ENCODE data around the gene GPR17.

The GPR17 gene

DNA sequence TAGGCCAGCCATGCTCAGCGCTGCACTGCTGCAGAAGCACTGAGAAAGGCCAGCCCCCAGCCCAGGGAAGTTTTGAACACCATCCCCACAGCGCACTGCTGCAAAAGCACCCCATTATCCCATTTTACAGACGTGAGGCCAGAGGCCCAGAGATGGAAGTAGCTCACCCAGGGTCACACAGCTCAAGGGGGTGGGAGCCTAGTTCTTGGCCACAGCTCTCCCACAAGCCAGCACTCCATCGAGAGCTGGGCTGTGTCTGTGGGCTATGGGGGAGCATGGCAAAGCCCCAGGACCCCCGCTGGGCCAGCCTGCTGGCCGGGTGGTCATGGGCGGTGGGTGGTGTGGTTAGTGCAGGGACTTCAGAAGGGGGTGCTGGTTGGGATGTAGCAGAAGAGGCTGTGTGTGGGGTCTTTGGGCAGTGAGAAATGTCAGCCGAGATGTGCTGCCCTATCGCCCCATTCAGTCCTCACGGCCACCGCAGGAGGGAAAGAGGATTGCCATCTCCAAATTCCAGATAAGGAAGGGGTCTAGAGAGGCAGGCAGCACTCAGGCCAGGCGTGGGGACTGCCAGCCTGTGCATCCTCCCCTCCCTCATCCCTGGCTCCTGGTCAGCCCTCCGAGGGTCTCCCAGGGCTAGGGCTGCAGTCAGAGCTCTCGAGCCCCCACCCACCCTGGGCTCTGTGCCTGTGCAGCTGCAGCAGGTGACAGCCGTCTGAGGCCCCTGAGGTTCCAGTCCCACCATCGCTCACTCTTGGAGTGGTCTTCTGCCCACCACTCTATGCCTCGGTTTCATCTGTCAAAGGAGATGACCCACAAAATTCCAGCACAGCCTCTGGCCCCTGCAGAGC is 17.0 kb upstream of the GPR17 start:
- in situ Hi-C loops (cut with MboI; ENCODE audit: low sequenced_read_pairs), result no loop called here

DNA sequence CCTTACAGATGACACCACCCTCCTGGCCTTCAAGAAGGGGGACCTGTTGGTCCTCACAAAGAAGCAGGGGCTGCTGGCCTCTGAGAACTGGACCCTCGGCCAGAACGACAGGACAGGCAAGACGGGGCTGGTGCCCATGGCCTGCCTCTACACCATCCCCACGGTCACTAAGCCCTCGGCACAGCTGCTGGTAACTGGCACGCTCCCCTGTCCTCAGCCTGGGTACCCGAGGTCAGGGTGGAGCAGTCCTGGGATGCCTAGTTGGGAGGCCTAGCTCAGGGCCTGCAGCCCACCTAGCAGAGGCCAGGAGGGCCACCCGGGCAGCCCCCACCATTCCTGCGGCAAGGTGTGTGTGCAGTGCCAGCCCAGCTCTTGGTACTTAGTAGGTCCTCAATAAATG is 16.3 kb upstream of the GPR17 start:
- in situ Hi-C loops (cut with MboI; ENCODE audit: low sequenced_read_pairs), result no loop called here

DNA sequence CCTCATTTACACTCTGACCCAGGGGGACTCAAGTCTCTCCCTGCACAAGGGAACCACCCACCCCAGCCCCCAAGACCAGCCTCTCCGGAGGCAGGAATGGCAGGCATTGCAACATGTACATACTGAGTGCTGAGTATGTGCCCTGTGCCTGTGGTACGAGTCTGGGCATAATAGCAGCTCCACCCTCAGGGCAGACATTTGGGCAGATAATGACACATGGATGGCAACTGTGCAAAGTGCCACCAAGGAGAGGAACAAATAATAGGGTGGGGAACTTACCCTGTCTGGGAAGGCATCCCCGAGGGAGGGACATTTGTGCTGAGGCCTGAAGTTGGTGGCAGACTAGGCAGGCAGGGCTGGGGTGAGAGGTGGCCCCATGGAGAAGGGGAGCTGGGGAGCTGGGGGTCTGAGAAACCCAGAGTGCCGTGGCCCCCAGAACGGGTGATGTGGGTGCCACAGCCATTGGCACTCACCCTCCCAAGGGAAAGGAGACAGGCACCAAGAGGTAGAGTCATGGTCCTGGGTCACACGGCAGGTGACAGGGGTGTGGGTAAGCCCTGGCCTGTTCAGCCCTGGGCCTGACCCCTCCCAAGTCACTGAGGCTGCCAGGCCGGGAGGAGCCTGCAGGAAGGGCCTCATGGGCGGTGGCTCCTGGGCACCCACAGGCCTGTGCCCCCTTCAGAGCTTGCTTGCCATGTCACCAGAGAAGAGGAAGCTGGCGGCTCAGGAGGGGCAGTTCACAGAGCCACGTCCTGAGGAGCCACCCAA is 15.7 kb upstream of the GPR17 start:
- in situ Hi-C loops (cut with MboI; ENCODE audit: low sequenced_read_pairs), result no loop called here

DNA sequence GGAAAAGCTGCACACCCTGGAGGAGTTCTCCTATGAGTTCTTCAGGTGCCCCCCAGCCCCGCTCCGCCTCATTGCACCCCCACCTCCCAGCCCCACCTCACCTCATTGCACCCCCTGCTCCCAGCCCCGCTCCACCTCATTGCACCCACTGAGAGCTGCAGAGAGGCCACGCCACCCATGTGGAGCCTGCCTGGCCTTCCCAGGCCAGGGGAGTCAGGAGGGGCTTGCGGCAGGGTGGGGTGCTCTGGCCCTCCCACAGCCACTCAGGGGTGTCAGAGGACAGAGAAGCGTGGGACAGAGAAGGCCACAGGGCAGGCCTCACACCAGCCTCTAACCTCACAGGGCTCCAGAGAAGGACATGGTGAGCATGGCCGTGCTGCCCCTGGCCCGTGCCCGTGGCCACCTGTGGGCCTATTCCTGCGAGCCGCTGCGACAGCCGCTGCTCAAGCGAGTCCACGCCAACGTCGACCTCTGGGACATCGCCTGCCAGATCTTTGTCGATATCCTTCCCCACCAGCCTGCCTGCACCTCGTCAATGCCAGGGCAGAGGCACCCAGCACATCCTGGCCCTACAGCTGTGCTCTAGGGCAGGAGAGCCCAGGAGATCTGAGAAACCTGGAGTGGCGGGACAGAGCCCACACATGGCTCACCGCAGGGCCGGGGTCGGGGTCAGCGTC is 15.0 kb upstream of the GPR17 start:
- in situ Hi-C loops (cut with MboI; ENCODE audit: low sequenced_read_pairs), result no loop called here

DNA sequence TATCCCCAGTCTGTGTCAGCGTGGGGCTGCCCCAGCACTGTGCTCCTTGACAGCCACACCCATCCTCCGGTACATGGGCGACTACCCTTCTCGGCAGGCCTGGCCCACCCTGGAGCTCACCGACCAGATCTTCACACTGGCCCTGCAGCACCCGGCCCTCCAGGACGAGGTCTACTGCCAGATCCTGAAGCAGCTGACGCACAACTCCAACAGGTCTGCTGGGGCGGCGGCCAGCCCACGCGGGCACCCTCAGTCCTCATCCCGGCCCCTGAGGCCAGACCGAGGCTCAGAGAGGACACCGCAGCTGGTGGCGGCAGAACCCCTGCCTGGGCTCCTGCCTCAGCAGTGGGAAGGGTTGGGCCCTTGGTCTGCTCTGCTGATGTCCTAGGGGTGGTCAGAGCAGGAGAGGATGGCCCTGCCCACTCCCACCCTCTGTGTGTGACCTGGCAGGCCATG is 14.4 kb upstream of the GPR17 start:
- in situ Hi-C loops (cut with MboI; ENCODE audit: low sequenced_read_pairs), result no loop called here

DNA sequence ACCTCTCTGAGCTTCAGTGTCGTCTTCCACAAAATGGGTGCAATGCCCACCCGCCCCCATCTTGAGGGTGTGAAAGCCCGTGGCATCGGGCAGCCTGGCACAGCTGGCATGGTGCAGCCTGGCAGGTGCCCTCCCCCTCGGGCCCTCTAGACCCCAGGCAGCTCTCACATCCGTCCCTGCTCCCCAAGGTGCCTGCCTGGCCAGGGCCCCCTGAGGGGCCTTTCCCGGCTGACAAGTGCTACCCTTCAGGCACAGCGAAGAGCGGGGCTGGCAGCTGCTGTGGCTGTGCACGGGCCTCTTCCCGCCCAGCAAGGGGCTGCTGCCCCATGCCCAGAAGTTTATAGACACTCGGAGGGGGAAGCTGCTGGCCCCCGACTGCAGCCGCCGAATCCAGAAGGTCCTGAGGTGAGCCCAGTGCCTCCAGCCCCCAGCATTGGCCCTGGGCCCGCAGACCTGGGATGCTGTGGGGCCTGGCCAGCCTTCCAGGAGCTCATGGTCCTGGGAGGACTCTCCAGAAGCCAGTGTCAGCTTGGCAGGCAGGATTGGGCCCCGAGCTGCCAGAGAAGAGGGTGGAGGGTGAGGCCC is 13.9 kb upstream of the GPR17 start:
- in situ Hi-C loops (cut with MboI; ENCODE audit: low sequenced_read_pairs), result no loop called here

DNA sequence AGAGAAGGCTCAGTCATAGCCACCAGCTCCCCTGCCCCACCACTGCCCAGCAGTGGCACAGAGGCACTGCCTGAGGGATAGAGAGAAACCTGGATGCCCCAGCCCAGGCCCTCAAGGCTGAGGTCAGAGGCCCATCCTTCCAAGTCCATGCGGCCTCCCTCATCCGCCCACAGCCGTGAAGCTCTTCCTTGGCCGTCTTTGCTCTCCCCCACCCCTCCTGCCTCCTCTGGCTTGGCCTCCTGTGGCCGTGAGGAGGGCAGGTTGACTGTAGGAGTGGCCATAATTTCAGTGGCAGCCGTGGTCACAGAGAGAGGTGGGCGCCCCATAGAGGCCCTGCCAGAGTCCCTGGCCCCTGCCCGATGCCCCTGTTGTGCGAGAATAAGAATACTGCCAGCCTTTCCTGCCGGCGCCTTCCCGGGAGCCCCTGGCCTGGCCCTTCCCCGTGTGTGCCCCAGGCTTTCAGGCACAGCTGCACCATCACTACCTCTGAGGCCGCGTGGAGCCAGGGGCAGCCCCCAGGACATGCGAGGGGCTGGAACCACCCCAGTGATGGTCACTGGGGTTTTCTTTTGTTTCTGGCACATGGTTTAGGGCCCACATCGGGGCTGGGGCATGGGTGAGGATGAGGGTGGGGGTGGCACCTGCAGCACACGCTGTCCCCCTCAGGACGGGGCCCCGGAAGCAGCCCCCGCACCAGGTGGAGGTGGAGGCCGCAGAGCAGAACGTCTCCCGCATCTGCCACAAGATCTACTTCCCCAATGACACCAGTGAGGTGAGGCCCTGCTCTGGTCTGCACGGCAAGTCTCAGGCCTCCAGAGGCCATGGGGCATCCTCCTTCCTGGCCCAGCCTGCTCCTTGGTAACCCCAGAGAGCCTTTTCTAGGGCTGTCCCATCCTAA is 13.1 kb upstream of the GPR17 start:
- in situ Hi-C loops (cut with MboI; ENCODE audit: low sequenced_read_pairs), result no loop called here

DNA sequence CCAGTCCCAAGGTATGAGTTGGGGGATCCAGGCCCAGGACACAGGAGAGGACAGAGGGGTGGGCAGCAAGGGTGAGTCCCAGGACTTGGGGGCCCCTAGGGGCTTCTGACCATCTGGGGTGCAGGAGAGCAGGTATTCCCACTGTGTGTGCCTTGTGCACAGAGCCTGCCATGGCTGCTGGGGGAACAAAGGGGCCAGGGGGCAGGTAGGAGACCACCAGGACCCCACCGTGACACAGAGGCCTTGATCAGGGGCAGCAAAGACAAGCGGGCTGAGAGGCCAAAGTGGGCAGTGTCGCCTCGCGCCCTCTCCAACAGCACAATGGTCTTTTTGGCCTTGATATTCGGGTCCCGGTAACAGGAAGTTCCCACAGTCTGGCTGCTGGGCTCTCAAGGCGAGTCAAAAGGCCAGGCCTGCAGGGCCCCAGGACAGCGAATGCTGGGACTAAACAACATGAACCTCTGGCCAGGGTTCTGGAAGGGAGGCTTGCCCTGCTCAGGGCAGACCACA is 12.3 kb upstream of the GPR17 start:
- in situ Hi-C loops (cut with MboI; ENCODE audit: low sequenced_read_pairs), result no loop called here

DNA sequence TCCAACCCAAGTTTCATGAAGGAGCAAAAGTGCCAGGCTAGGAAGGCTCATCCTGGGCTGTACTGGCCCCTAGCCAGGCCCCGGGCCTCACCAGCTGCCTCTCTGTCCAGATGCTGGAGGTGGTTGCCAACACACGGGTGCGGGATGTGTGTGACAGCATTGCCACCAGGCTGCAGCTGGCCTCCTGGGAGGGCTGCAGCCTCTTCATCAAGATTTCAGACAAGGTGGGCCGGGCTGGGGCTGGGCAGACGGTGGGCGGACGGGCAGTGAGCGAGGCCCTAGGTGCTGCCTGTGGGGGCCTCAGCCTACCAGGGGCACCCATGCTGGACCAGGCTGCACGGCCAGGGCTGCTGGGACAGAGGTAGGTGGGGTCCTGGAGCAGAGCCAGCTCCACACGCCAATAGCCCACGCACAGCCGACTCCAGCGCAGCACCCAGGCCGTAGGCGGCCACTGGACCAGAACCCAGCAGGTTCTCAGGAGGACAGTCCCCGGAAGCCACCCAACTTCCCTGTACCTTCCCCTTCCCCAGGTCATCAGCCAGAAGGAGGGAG is 11.8 kb upstream of the GPR17 start:
- in situ Hi-C loops (cut with MboI; ENCODE audit: low sequenced_read_pairs), result no loop called here

DNA sequence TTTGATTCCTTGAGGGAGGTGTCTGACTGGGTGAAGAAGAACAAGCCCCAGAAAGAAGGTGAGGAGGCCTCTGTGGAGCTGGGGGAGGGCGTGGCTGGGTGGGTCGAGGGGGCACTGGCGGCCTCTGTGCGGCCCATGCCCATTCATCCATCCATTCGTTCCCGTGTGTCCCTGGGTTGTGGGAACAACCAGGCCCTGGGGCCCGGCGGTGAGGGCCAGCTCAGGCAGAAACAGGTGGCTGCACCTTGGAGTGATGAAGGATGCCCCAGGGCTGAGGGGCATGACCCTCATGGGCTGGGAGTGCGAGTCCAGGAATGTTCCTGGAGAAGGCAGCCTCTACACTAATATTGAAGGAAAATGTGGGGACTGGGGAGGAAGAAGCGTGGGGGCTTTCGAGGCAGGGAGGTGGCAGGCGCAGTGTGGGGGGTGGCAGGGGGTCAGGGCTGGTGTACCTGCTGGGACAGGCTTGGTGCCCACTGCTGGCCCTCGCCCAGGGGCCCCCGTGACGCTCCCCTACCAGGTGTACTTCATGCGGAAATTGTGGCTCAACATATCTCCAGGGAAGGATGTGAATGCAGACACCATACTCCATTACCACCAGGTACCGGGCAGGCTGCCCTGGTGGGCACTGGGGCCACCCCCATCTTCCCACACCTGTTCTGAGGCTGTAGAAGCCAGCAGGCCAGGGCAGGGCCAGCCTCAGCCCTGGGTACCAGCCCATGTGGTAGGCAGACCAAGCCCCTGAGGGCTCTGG is 11.2 kb upstream of the GPR17 start:
- in situ Hi-C loops (cut with MboI; ENCODE audit: low sequenced_read_pairs), result no loop called here

DNA sequence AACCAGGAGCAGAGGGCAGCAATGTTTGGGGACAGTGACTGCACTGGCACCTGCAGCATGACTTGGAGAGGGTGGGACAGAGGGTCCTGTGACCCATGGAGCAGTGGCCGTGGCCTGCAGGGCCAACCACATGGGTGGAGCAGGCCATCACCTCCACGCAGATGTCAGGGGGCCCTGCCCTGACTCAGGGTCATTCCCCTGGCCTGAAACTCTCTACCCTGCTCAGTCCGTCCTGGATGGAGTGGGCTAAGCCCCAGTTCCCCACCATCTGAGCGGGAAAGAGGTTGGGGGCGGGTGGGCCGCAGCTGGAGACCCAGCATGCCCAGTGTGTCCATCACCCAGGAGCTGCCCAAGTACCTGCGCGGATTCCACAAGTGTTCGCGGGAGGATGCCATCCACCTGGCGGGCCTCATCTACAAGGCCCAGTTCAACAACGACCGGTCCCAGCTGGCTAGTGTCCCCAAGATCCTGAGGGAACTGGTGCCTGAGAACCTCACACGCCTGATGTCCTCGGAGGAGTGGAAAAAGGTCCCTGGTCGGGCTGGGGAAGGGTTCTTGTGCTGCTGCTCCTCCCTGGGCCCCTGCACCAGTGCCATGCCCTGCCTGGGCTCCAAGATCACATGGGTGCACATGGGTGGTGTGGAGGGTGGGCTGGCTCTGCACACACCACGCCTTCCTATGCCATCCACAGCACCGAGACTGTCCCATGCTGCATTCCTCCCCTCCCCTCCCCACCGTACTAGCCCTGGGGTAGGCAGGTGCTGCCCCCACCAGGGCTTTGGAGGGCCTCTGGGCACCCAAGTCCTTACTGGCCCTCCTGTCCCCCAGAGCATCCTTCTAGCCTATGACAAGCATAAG is 10.3 kb upstream of the GPR17 start:
- in situ Hi-C loops (cut with MboI; ENCODE audit: low sequenced_read_pairs), result no loop called here

DNA sequence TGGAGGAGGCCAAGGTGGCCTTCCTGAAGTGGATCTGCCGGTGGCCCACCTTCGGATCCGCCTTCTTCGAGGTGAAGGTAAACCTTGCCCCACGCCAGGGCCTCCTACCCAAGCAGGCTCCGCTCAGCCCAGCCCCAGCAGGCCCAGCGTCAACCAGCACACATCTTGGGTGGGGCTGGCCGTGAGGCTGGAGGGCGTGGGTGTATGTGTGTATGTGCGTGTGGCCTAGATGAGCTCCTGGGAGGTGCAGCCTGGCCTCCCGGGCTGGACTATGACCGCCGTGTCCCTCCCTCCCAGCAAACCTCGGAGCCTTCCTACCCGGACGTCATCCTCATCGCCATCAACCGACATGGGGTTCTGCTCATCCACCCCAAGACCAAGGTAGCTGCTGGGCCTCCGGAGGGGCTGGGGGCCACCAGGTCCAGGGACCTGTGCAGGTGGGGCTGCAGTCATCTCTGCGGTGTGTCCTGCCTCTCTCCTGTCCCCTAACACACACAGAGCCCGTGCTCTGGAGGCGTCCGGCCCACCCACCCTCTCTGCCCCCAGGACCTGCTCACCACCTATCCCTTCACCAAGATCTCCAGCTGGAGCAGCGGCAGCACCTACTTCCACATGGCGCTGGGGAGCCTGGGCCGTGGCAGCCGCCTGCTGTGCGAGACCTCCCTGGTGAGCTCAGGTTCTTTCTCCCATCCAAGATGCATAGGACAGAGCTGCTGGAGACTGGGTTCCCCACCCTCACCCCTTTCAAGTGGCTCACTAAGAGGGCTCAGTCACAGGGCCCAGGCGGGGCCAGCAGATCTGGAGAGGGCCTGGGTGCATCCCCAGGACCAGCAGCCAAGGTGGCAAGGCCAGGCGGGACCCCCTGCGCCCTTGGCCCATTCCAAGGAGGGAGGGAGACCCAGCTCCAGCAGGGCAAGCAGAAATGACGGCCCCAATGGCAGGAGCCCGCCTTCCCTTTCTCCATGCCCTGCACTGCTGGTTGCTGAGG is 9.4 kb upstream of the GPR17 start:
- in situ Hi-C loops (cut with MboI; ENCODE audit: low sequenced_read_pairs), result no loop called here

DNA sequence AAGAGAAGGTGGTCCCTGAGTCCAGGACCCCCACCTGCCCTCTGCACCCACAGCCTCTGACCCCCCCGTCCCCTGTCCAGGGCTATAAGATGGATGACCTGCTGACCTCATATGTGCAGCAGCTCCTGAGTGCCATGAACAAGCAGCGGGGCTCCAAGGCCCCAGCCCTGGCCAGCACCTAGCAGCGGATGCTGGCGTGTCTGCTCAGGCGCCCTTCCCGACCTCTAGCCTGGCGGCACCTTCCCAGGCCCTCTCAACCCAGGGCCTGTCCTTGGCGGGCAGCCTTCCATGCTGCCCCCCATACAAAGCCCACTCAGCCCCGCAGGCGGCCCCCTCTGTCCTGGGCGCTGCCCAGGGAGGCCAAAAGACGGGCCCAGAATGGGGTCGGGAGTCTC is 8.7 kb upstream of the GPR17 start:
- in situ Hi-C loops (cut with MboI; ENCODE audit: low sequenced_read_pairs), result no loop called here

DNA sequence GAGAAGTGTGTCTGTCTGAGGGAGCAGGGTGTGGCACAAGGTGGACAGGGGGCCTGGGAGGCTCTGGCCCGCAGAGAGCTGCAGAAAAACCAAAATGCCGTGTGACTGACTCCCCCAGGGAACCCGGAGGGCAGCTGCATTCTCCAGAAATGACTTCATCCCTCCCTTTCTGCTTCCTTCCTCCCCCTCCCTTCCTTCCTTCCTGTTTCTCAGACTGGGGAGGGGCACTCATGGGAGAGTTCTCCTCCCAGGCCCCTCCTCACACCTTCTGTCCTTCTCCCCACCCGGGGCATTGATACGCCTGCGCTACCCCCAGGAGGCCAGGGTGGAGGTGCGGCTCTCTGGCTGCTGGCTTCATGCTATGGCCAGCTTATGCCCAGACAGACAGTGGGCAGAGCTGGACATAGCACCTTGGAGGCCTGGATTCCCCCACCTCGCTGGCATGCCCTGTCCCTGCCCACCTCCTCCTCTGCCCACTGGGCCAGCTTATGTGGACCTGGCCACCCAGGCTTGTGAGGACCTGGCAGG is 8.2 kb upstream of the GPR17 start:
- in situ Hi-C loops (cut with MboI; ENCODE audit: low sequenced_read_pairs), result no loop called here

DNA sequence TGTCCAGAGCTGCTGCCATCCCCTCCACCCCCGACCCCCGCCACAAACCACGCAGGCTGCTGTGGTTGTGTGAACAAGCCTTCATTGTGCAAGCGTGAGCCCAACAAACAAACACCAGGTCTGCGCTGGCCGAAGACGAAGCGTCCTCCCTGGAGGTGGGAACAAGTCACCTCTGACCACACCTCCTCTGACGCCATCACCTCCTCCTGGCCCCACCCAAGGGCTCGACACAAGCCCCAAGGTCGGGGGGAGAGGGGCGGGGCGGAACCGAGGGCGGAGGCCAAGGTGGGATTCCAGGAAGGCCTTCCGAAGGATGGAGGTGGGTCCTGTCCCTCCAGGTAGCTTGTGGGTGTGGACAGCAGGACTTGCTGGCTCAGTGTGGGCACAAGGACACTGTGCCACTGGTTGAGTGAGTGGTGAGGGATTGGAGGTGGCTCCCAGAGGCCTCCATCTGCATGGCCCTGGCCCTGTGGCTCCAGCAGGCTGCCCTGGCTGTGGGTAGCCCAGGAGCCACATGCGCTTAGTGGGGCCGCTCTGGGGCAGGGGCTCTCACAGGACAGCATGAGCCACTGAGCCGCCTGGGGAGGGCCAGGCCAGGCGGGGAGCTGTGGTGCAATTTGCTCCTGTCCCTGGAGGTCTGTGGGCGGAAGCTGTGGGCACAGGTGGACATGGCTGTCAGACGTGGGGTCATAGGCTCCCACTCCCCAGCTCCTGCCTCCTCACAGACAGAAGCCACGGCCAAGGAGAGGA is 7.4 kb upstream of the GPR17 start:
- in situ Hi-C loops (cut with MboI; ENCODE audit: low sequenced_read_pairs), result no loop called here

DNA sequence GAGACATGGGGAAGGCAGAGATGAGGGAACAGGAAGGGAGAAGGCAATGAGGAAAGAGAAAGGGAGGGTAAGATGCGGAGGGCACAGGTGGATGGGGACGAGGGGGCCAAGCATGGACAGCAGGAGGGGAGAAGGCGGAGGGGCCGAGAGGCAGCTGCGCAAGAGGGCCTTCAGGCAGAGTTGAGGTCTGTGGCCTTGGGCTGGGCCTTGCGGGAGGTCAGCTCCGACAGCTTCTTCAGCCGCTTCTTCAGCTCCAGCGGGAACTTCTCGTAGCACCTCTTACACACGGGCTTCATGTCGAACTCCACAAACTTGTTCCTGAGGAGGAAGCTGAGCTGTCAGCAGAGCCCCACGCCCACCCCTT is 6.9 kb upstream of the GPR17 start:
- in situ Hi-C loops (cut with MboI; ENCODE audit: low sequenced_read_pairs), result no loop called here
